HepG2 (cell line): ENCODE measurements around the gene BUB1. TPM values are rescaled to one million over a fixed set of nuclear protein-coding genes. Genes with fewer than 3 reads are reported as not detected.

Experiments used
- AKNA ChIP-seq: sonication (generic); formaldehyde crosslinking; IDR thresholded peaks from 2 replicates; pipeline ENCODE4 v1.4.0; 2020; ENCODE audit warnings: missing genetic modification reagents, borderline replicate concordance
- FOXK2 ChIP-seq: fragments of 450-650 bp; IDR thresholded peaks from 2 replicates; pipeline ENCODE4 v1.6.1; 2016
- GPN1 ChIP-seq: sonication (generic); formaldehyde crosslinking; IDR thresholded peaks from 2 replicates; pipeline ENCODE4 v1.5.1; 2020; ENCODE audit warnings: missing genetic modification reagents, borderline replicate concordance
- NCOA5 ChIP-seq: sonication (generic); formaldehyde crosslinking; IDR thresholded peaks from 2 replicates; pipeline ENCODE4 v1.4.0; 2020; ENCODE audit warnings: missing genetic modification reagents
- polyA plus RNA-seq, 8 experiments: library from polyadenylated mRNA; depleted of rRNA in 3 of 8; stranded (reverse) in 7 of 8; unstranded in 1 of 8; fragments of >200 nt; fragmentation: Illumina TruSeq in 4 of 8; extraction: Trizol in 4 of 8; gene quantifications; 2 replicates each; pipeline versions ENCODE4 v1.2.1 to v1.2.3, GENCODE V29; 2011 to 2016; ENCODE audit warnings: low read depth in 4 of 8, missing spikeins in 1 of 8, mixed read lengths in 1 of 8; ENCODE audit not compliant: insufficient read depth in 1 of 8
- total RNA-seq, 5 experiments: library from RNA; depleted of rRNA; stranded (reverse); fragments of >200 nt; fragmentation: Illumina TruSeq; extraction: Trizol; gene quantifications; 2 replicates each; pipeline ENCODE4 v1.2.3, GENCODE V29; 2016; ENCODE audit warnings: low read depth in 1 of 5
- TF ChIP-seq, protein P1 (sequence below): sonication (generic); formaldehyde crosslinking; IDR thresholded peaks from 2 replicates; pipeline ENCODE4 v1.5.0; 2020; ENCODE audit warnings: missing genetic modification reagents, mild to moderate bottlenecking, borderline replicate concordance
- TF ChIP-seq, protein P2 (sequence below): sonication (generic); formaldehyde crosslinking; conservative IDR thresholded peaks from 2 replicates; pipeline ENCODE4 v1.5.0; 2020; ENCODE audit warnings: missing genetic modification reagents

BUB1 gene
- total and polyA plus RNA-seq, 2 of the 13 experiments (the other 11 are each of a cell fraction or from before 2014, with no cell fraction given): 27.8 to 52.6 TPM

GRCh38 chr2:110725370-110725769 lies 47.5 kb upstream of the BUB1 start (continued):
- TF ChIP-seq, protein P1, sequence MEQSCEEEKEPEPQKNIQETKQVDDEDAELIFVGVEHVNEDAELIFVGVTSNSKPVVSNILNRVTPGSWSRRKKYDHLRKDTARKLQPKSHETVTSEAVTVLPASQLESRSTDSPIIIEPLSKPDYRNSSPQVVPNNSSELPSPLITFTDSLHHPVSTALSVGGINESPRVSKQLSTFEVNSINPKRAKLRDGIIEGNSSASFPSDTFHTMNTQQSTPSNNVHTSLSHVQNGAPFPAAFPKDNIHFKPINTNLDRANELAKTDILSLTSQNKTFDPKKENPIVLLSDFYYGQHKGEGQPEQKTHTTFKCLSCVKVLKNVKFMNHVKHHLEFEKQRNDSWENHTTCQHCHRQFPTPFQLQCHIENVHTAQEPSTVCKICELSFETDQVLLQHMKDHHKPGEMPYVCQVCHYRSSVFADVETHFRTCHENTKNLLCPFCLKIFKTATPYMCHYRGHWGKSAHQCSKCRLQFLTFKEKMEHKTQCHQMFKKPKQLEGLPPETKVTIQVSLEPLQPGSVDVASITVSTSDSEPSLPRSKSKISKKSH: no peak
- TF ChIP-seq FOXK2: no peak
- TF ChIP-seq GPN1 (CRISPR knock-in tag): no peak
- no peak for TF ChIP-seq NCOA5
- TF ChIP-seq AKNA: no peak
- TF ChIP-seq, protein P2, sequence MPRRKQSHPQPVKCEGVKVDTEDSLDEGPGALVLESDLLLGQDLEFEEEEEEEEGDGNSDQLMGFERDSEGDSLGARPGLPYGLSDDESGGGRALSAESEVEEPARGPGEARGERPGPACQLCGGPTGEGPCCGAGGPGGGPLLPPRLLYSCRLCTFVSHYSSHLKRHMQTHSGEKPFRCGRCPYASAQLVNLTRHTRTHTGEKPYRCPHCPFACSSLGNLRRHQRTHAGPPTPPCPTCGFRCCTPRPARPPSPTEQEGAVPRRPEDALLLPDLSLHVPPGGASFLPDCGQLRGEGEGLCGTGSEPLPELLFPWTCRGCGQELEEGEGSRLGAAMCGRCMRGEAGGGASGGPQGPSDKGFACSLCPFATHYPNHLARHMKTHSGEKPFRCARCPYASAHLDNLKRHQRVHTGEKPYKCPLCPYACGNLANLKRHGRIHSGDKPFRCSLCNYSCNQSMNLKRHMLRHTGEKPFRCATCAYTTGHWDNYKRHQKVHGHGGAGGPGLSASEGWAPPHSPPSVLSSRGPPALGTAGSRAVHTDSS (CRISPR knock-in tag): no peak
